CD4-positive, alpha-beta T cell (primary cell): Measurements from ENCODE around the gene MYOD1. TPM values are rescaled to one million over a fixed set of nuclear protein-coding genes. Genes with fewer than 3 reads are reported as not detected.

ENCODE experiments used
- ATAC-seq: fragments of 200-7000 bp; cut with Tn5 transposase; one replicate; pipeline ENCODE4 v1.10.0; 2022; ENCODE audit warnings: mild to moderate bottlenecking; ENCODE audit not compliant: poor library complexity
- CTCF ChIA-PET: fragments of 350-600 bp; sonication (Branson Sonifier 250); formaldehyde crosslinking; loops from one replicate; lab custom pipeline; 2021; ENCODE audit warnings: antibody characterized with exemption, inconsistent platforms; lab: Charles Lee
- POLR2A ChIA-PET: fragments of 350-600 bp; sonication (Branson Sonifier 250); formaldehyde crosslinking; loops from one replicate; lab custom pipeline; 2021; ENCODE audit warnings: antibody characterized with exemption, inconsistent platforms; lab: Charles Lee
- DNase-seq, 14 experiments: peaks; one replicate each; pipeline ENCODE4 v3.0.0-alpha.2; 2013 to 2020; ENCODE audit warnings: mixed read lengths in 2 of 14
- H3K27ac ChIP-seq, 2 donors: one replicate each; pipeline versions ENCODE4 v1.5.1 to v1.7.0; 2013; ENCODE audit warnings: low read length in 2 of 2, low read depth in 1 of 2, mild to moderate bottlenecking in 1 of 2
- H3K27me3 ChIP-seq, 2 experiments: 1 replicate in 1 of 2; 2 replicates in 1 of 2; pipeline versions ENCODE4 v1.6.1 to v1.7.0; 2013; ENCODE audit warnings: low read length in 2 of 2, control low read depth in 1 of 2, mild to moderate bottlenecking in 1 of 2, moderate library complexity in 1 of 2; ENCODE audit not compliant: insufficient read depth in 2 of 2, control insufficient read depth in 1 of 2
- H3K36me3 ChIP-seq: one replicate; pipeline ENCODE4 v1.6.1; 2013; ENCODE audit warnings: low read length, control low read depth; ENCODE audit not compliant: insufficient read depth
- H3K4me1 ChIP-seq: one replicate; pipeline ENCODE4 v1.6.1; 2013; ENCODE audit warnings: low read length, control low read depth; ENCODE audit not compliant: insufficient read depth
- H3K4me3 ChIP-seq: one replicate; pipeline ENCODE4 v1.5.1; 2013; ENCODE audit warnings: mild to moderate bottlenecking, low read length, moderate library complexity
- H3K9me3 ChIP-seq, 2 experiments: 1 replicate in 1 of 2; 2 replicates in 1 of 2; pipeline versions ENCODE4 v1.6.1 to v1.7.0; 2013; ENCODE audit warnings: low read length in 2 of 2, mild to moderate bottlenecking in 2 of 2, control low read depth in 1 of 2, moderate library complexity in 1 of 2; ENCODE audit not compliant: control insufficient read depth in 1 of 2, insufficient read depth in 1 of 2
- H3K27ac Mint-ChIP-seq: one replicate; pipeline ENCODE4 v1.8.0; 2020; ENCODE audit warnings: mixed read lengths
- H3K27me3 Mint-ChIP-seq: one replicate; pipeline ENCODE4 v1.8.0; 2021; ENCODE audit warnings: mixed read lengths
- H3K36me3 Mint-ChIP-seq: one replicate; pipeline ENCODE4 v1.8.0; 2021; ENCODE audit warnings: low read depth, mixed read lengths
- H3K4me1 Mint-ChIP-seq: one replicate; pipeline ENCODE4 v1.8.0; 2021; ENCODE audit warnings: low read depth, mixed read lengths
- H3K4me3 Mint-ChIP-seq: one replicate; pipeline ENCODE4 v1.8.0; 2020; ENCODE audit warnings: mild to moderate bottlenecking, mixed read lengths
- H3K9me3 Mint-ChIP-seq: one replicate; pipeline ENCODE4 v1.8.0; 2020; ENCODE audit warnings: mixed read lengths
- CTCF ChIP-seq: fragments of 200-600 bp; IDR thresholded peaks from one replicate; pipeline ENCODE4 v1.8.0; 2022; ENCODE audit warnings: antibody characterized with exemption, mild to moderate bottlenecking
- intact Hi-C, 2 experiments: fragments of 100-400 bp; cut with DNase I in 1 of 2; cut with micrococcal nuclease in 1 of 2; formaldehyde crosslinking; loops; one replicate each; pipeline versions ENCODE4 v1.15.1 to v1.9.0; 2023 to 2025; cut with DNase I, micrococcal nuclease
- total RNA-seq, 174 experiments: library from RNA in 2 of 174; stranded (reverse) in 2 of 174; gene quantifications; one replicate each; pipeline ENCODE4 v1.2.3 and lab custom pipeline; 2021 to 2026

The MYOD1 gene
- total RNA-seq, 2 experiments from 2014 or later: not detected

- TF ChIP-seq CTCF: no peak
Measured at GRCh38 chr11:17694494-17695110, 24.8 kb upstream of the MYOD1 start.

GRCh38 chr11:17695454-17696441 is 23.6 kb upstream of the MYOD1 start:
- Mint-ChIP-seq H3K4me3 (no peak overlapping the region), H3K4me1 (no peaks in the 10 kb centered on the region), H3K27ac (no peak overlapping the region), H3K36me3 (no peaks in the 10 kb centered on the region), H3K9me3 (no peaks in the 10 kb centered on the region), H3K27me3 (peaks cover 61% of the 10 kb centered on the region)
- Histone ChIP-seq H3K4me1 (no peaks in the 10 kb centered on the region), H3K4me3 (no peak overlapping the region), H3K9me3 (peaks cover 0 to 3% of the 10 kb centered on the region in 2 experiments), H3K27ac (no peak overlapping the region), H3K36me3 (no peaks in the 10 kb centered on the region), H3K27me3 (peaks cover 20 to 56% of the 10 kb centered on the region in 2 experiments)
- ChIA-PET CTCF (no interaction called here), POLR2A (no interaction called here)
- intact Hi-C loops: no loop called here
- no peak for TF ChIP-seq CTCF
- no peak for ATAC-seq
- DNase-seq: no peak

More at GRCh38 chr11:17694494-17695110, 24.8 kb upstream of the MYOD1 start:
- no peaks in the 10 kb centered on the region for H3K36me3 ChIP-seq
- Mint-ChIP-seq H3K27ac (no peak overlapping the region), H3K9me3 (no peaks in the 10 kb centered on the region), H3K4me3 (no peak overlapping the region), H3K36me3 (no peaks in the 10 kb centered on the region), H3K27me3 (peaks cover 61% of the 10 kb centered on the region), H3K4me1 (no peaks in the 10 kb centered on the region)
- peaks cover 0 to 3% of the 10 kb centered on the region in 2 experiments for H3K9me3 ChIP-seq
- DNase-seq (no peak), ATAC-seq (no peak)
- H3K27ac ChIP-seq: no peak overlapping the region
- POLR2A ChIA-PET: no interaction called here
- no peak overlapping the region for H3K4me3 ChIP-seq
- intact Hi-C loops: no loop called here
- H3K27me3 ChIP-seq: peaks cover 18 to 56% of the 10 kb centered on the region in 2 experiments
- no peaks in the 10 kb centered on the region for H3K4me1 ChIP-seq
- CTCF ChIA-PET: no interaction called here

GRCh38 chr11:17696741-17697140 is 22.6 kb upstream of the MYOD1 start:
- intact Hi-C loops: no loop called here
- peaks cover 0 to 3% of the 10 kb centered on the region in 2 experiments for H3K9me3 ChIP-seq
- peaks cover 19 to 56% of the 10 kb centered on the region in 2 experiments for H3K27me3 ChIP-seq
- Mint-ChIP-seq H3K27me3 (peaks cover 54% of the 10 kb centered on the region), H3K9me3 (no peaks in the 10 kb centered on the region), H3K4me3 (no peak overlapping the region), H3K27ac (no peak overlapping the region), H3K4me1 (no peaks in the 10 kb centered on the region), H3K36me3 (no peaks in the 10 kb centered on the region)
- no peaks in the 10 kb centered on the region for H3K4me1 ChIP-seq
- TF ChIP-seq CTCF: no peak
- no peaks in the 10 kb centered on the region for H3K36me3 ChIP-seq
- CTCF ChIA-PET: no interaction called here
- no peak overlapping the region for H3K27ac ChIP-seq
- ATAC-seq (no peak), DNase-seq (no peak)
- H3K4me3 ChIP-seq: no peak overlapping the region
- POLR2A ChIA-PET: no interaction called here
